IMR-90 (cell line): ENCODE measurements around the gene TRPC3. TPM values are rescaled to one million over a fixed set of nuclear protein-coding genes. Genes with fewer than 3 reads are reported as not detected.

Source experiments
- ATAC-seq: fragments of 200-7000 bp; cut with Tn5 transposase; 2 replicates; pipeline ENCODE4 v1.9.1; 2020; ENCODE audit warnings: low read depth, mild to moderate bottlenecking, moderate library complexity
- BruUV-seq: library from RNA; stranded (reverse); fragments of 400-500 nt; replicated peaks from 2 replicates; lab custom pipeline; 2021; lab: Mats Ljungman, UMichigan
- CTCF ChIA-PET: fragments of 300-600 bp; formaldehyde crosslinking; extraction: SDS; loops from one replicate; lab custom pipeline; 2021; ENCODE audit warnings: antibody characterized with exemption; lab: Yijun Ruan, JAX
- POLR2A ChIA-PET: fragments of 300-600 bp; sonication (Branson Sonifier 250); formaldehyde crosslinking; loops from one replicate; lab custom pipeline; 2022; ENCODE audit warnings: antibody characterized with exemption; ENCODE audit not compliant: unreplicated experiment; lab: Charles Lee
- DNase-seq: peaks from one replicate; pipeline ENCODE4 v3.0.0; 2013
- H2AFZ ChIP-seq: replicated peaks from 2 replicates; pipeline ENCODE3; 2013; ENCODE audit warnings: low read length, mild to moderate bottlenecking; ENCODE audit not compliant: poor library complexity
- H2AK5ac ChIP-seq: 2 replicates; pipeline ENCODE4 v1.6.1; 2013; ENCODE audit warnings: low read depth, low read length, inconsistent platforms
- H2AK9ac ChIP-seq: replicated peaks from 2 replicates; pipeline ENCODE3; 2013; ENCODE audit warnings: mild to moderate bottlenecking, low read depth, low read length, moderate library complexity; ENCODE audit not compliant: poor library complexity
- H2BK120ac ChIP-seq: 2 replicates; pipeline ENCODE4 v1.6.1; 2013; ENCODE audit warnings: low read depth, low read length, inconsistent platforms
- H2BK15ac ChIP-seq: 3 replicates; pipeline ENCODE4 v1.6.1; 2013; ENCODE audit warnings: low read depth, low read length, inconsistent platforms
- H2BK20ac ChIP-seq: 2 replicates; pipeline ENCODE4 v1.6.1; 2013; ENCODE audit warnings: low read depth, mild to moderate bottlenecking, inconsistent platforms, low read length, moderate library complexity
- H2BK5ac ChIP-seq: 2 replicates; pipeline ENCODE4 v1.6.1; 2013; ENCODE audit warnings: mild to moderate bottlenecking, low read depth, low read length, inconsistent platforms; ENCODE audit not compliant: poor library complexity, severe bottlenecking
- H3K14ac ChIP-seq: replicated peaks from 2 replicates; pipeline ENCODE4 v1.6.1; 2013; ENCODE audit warnings: low read depth, low read length, inconsistent platforms
- H3K18ac ChIP-seq: 2 replicates; pipeline ENCODE4 v1.6.1; 2013; ENCODE audit warnings: low read depth, low read length, control low read depth
- H3K23ac ChIP-seq: 2 replicates; pipeline ENCODE4 v1.6.1; 2013; ENCODE audit warnings: low read depth, low read length, inconsistent platforms
- H3K27ac ChIP-seq: 2 replicates; pipeline ENCODE4 v1.5.1; 2013; ENCODE audit warnings: mild to moderate bottlenecking, control low read depth, low read length; ENCODE audit not compliant: insufficient read depth
- H3K27me3 ChIP-seq: 2 replicates; pipeline ENCODE4 v1.6.1; 2013; ENCODE audit warnings: low read length; ENCODE audit not compliant: control insufficient read depth, insufficient read depth
- H3K36me3 ChIP-seq: 2 replicates; pipeline ENCODE4 v1.6.1; 2013; ENCODE audit warnings: low read length, mixed read lengths; ENCODE audit not compliant: control insufficient read depth, insufficient read depth
- H3K4ac ChIP-seq: 2 replicates; pipeline ENCODE4 v1.6.1; 2013; ENCODE audit warnings: low read depth, low read length, inconsistent platforms
- H3K4me1 ChIP-seq: 2 replicates; pipeline ENCODE4 v1.6.1; 2013; ENCODE audit warnings: low read length, mixed read lengths; ENCODE audit not compliant: control insufficient read depth, insufficient read depth
- H3K4me2 ChIP-seq: 2 replicates; pipeline ENCODE4 v1.6.1; 2013; ENCODE audit warnings: low read depth, mild to moderate bottlenecking, control low read depth, low read length, moderate library complexity
- H3K4me3 ChIP-seq: 2 replicates; pipeline ENCODE4 v1.5.1; 2013; ENCODE audit warnings: low read depth, mild to moderate bottlenecking, control low read depth, low read length, moderate library complexity; ENCODE audit not compliant: insufficient read depth
- H3K56ac ChIP-seq: 2 replicates; pipeline ENCODE4 v1.6.1; 2013; ENCODE audit warnings: low read length, inconsistent platforms; ENCODE audit not compliant: insufficient read depth; ENCODE audit errors: extremely low read depth
- H3K79me1 ChIP-seq, 2 experiments: 2 replicates each; pipeline ENCODE4 v1.6.1; 2013; ENCODE audit warnings: low read length in 2 of 2, inconsistent platforms in 1 of 2, low read depth in 1 of 2
- H3K9ac ChIP-seq: 2 replicates; pipeline ENCODE4 v1.6.1; 2013; ENCODE audit warnings: low read depth, low read length, control low read depth
- H3K9me1 ChIP-seq: 2 replicates; pipeline ENCODE4 v1.6.1; 2013; ENCODE audit warnings: low read length, inconsistent platforms; ENCODE audit not compliant: insufficient read depth
- H3K9me3 ChIP-seq: 2 replicates; pipeline ENCODE4 v1.6.1; 2013; ENCODE audit warnings: low read length; ENCODE audit not compliant: control insufficient read depth, insufficient read depth
- H4K20me1 ChIP-seq: 2 replicates; pipeline ENCODE4 v1.6.1; 2013; ENCODE audit warnings: low read length, inconsistent platforms; ENCODE audit not compliant: insufficient read depth
- H4K5ac ChIP-seq: 2 replicates; pipeline ENCODE4 v1.6.1; 2013; ENCODE audit warnings: mild to moderate bottlenecking, low read depth, low read length, control low read depth
- H4K8ac ChIP-seq, 2 experiments: 2 replicates each; pipeline ENCODE4 v1.6.1; 2013; ENCODE audit warnings: low read depth in 2 of 2, low read length in 2 of 2, control low read depth in 1 of 2, inconsistent platforms in 1 of 2
- H4K91ac ChIP-seq: 2 replicates; pipeline ENCODE4 v1.6.1; 2013; ENCODE audit warnings: low read depth, low read length, inconsistent platforms; ENCODE audit not compliant: insufficient read depth
- MAFK ChIP-seq: IDR thresholded peaks from 2 replicates; pipeline ENCODE4 v1.6.1; 2012; ENCODE audit warnings: low read depth, low read length, improper control_type of control experiment
- RFX5 ChIP-seq: IDR thresholded peaks from 2 replicates; pipeline ENCODE4 v1.8.0; 2012; ENCODE audit warnings: low read depth, mild to moderate bottlenecking, low read length, moderate library complexity
- WGBS, 2 experiments: methylation state at CpG; one replicate each; pipeline versions ENCODE4 v1.1.5 to v1.1.7; 2013; ENCODE audit warnings: missing lambda C conversion rate in 2 of 2; ENCODE audit not compliant: insufficient read length in 1 of 2; ENCODE audit errors: extremely low coverage in 2 of 2; 5-methylcytosine and 5-hydroxymethylcytosine counted together
- dilution Hi-C: fragments of 300-500 bp; cut with HindIII; formaldehyde crosslinking; loops from one replicate; pipeline ENCODE4 v1.14.3; 2018; ENCODE audit warnings: low sequenced_read_pairs; ENCODE audit not compliant: unreplicated experiment
- in situ Hi-C: fragments of 300-500 bp; cut with MboI; formaldehyde crosslinking; loops from 3 replicates; pipeline ENCODE4 v1.14.3; 2019; ENCODE audit warnings: low sequenced_read_pairs, inconsistent platforms, mixed read lengths
- intact Hi-C: fragments of 100-400 bp; cut with micrococcal nuclease; formaldehyde crosslinking; loops from 2 replicates; pipeline ENCODE4 v1.10.0; 2022
- polyA plus RNA-seq, 3 experiments: library from polyadenylated mRNA; depleted of rRNA; stranded (reverse); fragments of >200 nt; gene quantifications; 2 replicates each; pipeline ENCODE4 v1.2.3, GENCODE V29; 2012; ENCODE audit warnings: low replicate concordance in 1 of 3
- total RNA-seq: library from RNA; depleted of rRNA; stranded (reverse); fragments of >200 nt; gene quantifications from 2 replicates; pipeline ENCODE4 v1.2.3, GENCODE V29; 2012

Gene TRPC3
- total and polyA plus RNA-seq, 2 of the 4 experiments (the other 2 are of a cell fraction): 1.1 to 2.7 TPM

- no peak overlapping the region for H4K8ac ChIP-seq
- H3K56ac ChIP-seq: no peak overlapping the region
- no peaks in the 10 kb centered on the region for H3K79me1 ChIP-seq
- H3K4me1 ChIP-seq: peaks cover 2% of the 10 kb centered on the region; the same call in 1 of the 2 replicates
- H3K9me1 ChIP-seq: no peaks in the 10 kb centered on the region
- TF ChIP-seq MAFK: peak; percentile 86
- no peak for TF ChIP-seq RFX5
- no peak overlapping the region for H2AK9ac ChIP-seq
- in situ Hi-C loops: no loop called here
- no CpG with 5 or more reads among the region's 3 CpGs for WGBS, 2 experiments
- H2AFZ ChIP-seq: no peak overlapping the region
- no peak overlapping the region for H2BK15ac ChIP-seq
- H2BK5ac ChIP-seq: no peak overlapping the region
- no peaks in the 10 kb centered on the region for H3K9me3 ChIP-seq
- no peak overlapping the region for H4K5ac ChIP-seq
- no peak overlapping the region for H3K4ac ChIP-seq
- H3K18ac ChIP-seq: no peak overlapping the region
- intact Hi-C loops: no loop called here
- no peak overlapping the region for H3K4me3 ChIP-seq
- H3K27me3 ChIP-seq: no peaks in the 10 kb centered on the region; the same call in 1 of the 2 replicates
- DNase-seq (peak; percentile 37), ATAC-seq (no peak)
- H2BK120ac ChIP-seq: no peak overlapping the region
- dilution Hi-C loops: no loop called here
- no peaks in the 10 kb centered on the region for H4K20me1 ChIP-seq
- H3K23ac ChIP-seq: no peak overlapping the region
- no peak overlapping the region for H3K27ac ChIP-seq
- no peak overlapping the region for H4K91ac ChIP-seq
- H2AK5ac ChIP-seq: no peak overlapping the region
- no peak overlapping the region for H3K4me2 ChIP-seq
- ChIA-PET CTCF (interaction anchor here (0.7 kb wide), 1 partner anchor 9 kb away, joined by 3 read pairs; no protein-coding TSS in a partner anchor), POLR2A (no interaction called here)
- no TSS peak for BruUV-seq
- H3K36me3 ChIP-seq: no peaks in the 10 kb centered on the region
- H3K14ac ChIP-seq: no peak overlapping the region
- 0 out of 2 replicates have a peak overlapping the region, but pooled peaks have one; percentile 1 for H2BK20ac ChIP-seq
- H3K9ac ChIP-seq: no peak overlapping the region
Observed at GRCh38 chr4:121995790-121996537, 44.1 kb upstream of the TRPC3 start.
